Stomach smooth muscle (tissue), 2 donors: ENCODE measurements around the gene LHPP.

ENCODE experiments used
- H3K27ac ChIP-seq: one replicate; pipeline ENCODE4 v1.7.0; 2013; ENCODE audit warnings: mild to moderate bottlenecking, low read length, inconsistent platforms
- H3K27me3 ChIP-seq, 2 donors: one replicate each; pipeline ENCODE4 v1.7.0; 2013; ENCODE audit warnings: low read length in 2 of 2; ENCODE audit not compliant: insufficient read depth in 2 of 2, control insufficient read depth in 1 of 2
- H3K36me3 ChIP-seq, 2 donors: one replicate each; pipeline ENCODE4 v1.7.0; 2013; ENCODE audit warnings: low read length in 2 of 2; ENCODE audit not compliant: control insufficient read depth in 2 of 2, insufficient read depth in 2 of 2
- H3K4me1 ChIP-seq: one replicate; pipeline ENCODE4 v1.7.0; 2013; ENCODE audit warnings: low read length; ENCODE audit not compliant: control insufficient read depth, insufficient read depth
- H3K4me3 ChIP-seq, 2 donors: one replicate each; pipeline ENCODE4 v1.7.0; 2013; ENCODE audit warnings: low read length in 2 of 2
- H3K9ac ChIP-seq, 2 donors: one replicate each; pipeline ENCODE4 v1.7.0; 2013; ENCODE audit warnings: low read length in 2 of 2, mild to moderate bottlenecking in 1 of 2
- H3K9me3 ChIP-seq, 2 donors: one replicate each; pipeline ENCODE4 v1.7.0; 2013; ENCODE audit warnings: low read length in 2 of 2; ENCODE audit not compliant: control insufficient read depth in 2 of 2
- donor health status: healthy.
- donor health status: Pancreatic carcinoma.

LHPP gene

DNA sequence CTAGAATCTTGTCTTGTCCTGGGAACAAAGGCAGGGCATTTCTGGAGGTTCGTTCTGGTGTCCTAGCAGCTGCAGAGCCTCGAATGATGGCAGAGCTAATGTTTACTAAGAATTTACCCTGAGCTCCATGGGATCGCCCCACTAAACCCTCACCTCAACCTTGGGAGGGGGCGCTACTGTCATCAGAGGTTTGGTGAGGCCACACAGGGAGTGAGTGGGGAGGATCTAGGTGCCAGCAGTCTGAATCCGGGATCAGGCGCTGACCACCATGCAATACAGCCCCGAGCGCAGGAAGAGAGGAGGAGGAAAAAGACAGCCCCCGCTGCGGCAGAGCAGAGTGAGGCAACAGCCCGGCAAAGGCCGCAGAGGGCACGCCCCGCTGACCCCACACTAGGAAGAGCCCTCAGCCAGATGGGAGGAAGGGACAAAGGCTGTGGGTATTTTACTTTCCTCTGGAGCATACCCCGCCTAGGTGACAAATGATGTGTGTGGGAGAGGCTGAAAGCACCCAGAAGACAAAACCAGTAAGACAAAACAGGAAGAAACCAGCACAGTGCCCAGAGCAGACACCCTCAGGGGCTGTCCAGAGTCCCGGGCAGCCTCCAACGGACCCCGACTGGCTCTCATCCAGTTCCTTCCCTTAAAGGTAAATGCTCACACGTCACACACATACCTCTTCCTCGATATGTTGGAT, 179.1 kb downstream of the LHPP start:
- Histone ChIP-seq H3K9ac (peak overlapping the region in 1 of 2 donors; percentile 47), H3K36me3 (peaks cover 0 to 2% of the 10 kb centered on the region in 2 donors), H3K9me3 (no peaks in the 10 kb centered on the region), H3K4me3 (peak overlapping the region; percentile 13 to 44), H3K27me3 (no peaks in the 10 kb centered on the region), H3K4me1 (peaks cover 27% of the 10 kb centered on the region), H3K27ac (peak overlapping the region; percentile 24)

DNA sequence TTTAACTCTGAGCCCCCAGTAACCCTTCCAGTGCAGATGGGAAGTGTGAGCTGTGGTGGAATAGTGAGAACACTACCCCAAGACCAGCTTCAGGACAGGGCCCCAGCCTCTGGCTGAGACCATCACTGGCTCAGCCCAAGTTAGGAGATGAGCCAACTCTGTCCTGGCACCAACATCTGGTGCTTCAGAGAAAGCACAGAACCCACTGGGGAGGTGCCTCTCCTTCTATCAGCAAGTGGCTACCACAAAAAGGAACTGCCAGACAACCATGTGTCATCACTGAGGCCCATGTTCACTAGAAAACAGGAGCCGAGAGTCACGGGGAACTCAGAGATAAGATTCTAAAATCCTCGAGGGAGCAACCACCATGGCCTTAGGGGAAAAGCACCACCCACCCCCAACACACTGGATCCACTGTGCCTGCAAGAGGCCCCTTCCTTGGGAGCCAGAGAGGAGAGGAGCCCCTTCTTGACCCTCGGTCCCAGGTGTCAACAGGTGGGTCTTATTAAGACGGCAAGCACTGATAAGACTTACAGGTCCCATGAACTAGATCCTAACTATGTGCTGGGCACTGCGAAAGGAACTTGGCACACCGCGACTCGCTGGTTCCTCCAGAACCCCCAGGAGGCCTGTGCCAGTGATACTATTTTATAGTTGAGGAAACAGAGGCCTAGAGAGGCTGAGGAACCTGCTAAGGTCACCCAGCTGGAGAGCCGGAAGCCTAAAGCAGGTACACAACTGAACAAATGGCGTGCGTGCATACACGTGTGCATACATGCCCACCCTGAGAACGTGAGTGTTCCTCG, 179.9 kb downstream of the LHPP start:
- Histone ChIP-seq H3K9me3 (no peaks in the 10 kb centered on the region), H3K4me3 (peak overlapping the region; percentile 13 to 44), H3K27ac (peak overlapping the region; percentile 24), H3K36me3 (peaks cover 0 to 2% of the 10 kb centered on the region in 2 donors), H3K27me3 (no peaks in the 10 kb centered on the region), H3K9ac (peak overlapping the region in 1 of 2 donors; percentile 47), H3K4me1 (peaks cover 35% of the 10 kb centered on the region)

DNA sequence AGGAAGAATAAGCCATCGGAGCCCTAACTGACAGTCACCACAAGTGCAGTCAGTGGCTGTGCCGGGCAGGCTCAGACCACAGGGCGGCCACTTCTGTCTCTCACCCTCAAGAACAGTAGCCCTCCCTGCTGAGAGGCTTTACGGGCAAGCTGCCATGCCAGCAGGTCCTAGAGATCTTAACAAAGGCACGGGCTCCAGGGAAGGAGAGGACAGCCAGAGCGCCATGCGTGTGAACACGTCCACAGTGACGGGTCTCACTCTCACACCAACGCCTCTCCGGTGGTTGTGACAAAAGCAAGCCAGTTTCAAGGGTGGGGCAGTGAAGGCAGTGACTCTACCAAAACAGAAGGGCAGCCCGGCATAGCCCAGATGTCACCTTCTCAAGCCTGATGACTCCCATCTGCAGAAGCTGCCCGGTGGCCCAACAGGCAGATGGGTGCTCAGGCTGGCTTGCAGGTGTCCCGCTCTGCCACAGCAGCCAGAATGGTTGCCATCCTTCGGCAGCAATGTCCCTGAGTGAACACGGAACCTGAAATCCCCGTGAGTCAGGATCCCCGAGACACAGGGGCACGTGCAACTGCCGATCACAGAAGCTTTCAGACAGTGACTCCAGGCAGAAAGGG, 180.6 kb downstream of the LHPP start:
- Histone ChIP-seq H3K4me3 (peak overlapping the region in 1 of 2 donors; percentile 13), H3K36me3 (peaks cover 0 to 2% of the 10 kb centered on the region in 2 donors), H3K27ac (no peak overlapping the region), H3K27me3 (no peaks in the 10 kb centered on the region), H3K4me1 (peaks cover 42% of the 10 kb centered on the region), H3K9ac (no peak overlapping the region), H3K9me3 (no peaks in the 10 kb centered on the region)

DNA sequence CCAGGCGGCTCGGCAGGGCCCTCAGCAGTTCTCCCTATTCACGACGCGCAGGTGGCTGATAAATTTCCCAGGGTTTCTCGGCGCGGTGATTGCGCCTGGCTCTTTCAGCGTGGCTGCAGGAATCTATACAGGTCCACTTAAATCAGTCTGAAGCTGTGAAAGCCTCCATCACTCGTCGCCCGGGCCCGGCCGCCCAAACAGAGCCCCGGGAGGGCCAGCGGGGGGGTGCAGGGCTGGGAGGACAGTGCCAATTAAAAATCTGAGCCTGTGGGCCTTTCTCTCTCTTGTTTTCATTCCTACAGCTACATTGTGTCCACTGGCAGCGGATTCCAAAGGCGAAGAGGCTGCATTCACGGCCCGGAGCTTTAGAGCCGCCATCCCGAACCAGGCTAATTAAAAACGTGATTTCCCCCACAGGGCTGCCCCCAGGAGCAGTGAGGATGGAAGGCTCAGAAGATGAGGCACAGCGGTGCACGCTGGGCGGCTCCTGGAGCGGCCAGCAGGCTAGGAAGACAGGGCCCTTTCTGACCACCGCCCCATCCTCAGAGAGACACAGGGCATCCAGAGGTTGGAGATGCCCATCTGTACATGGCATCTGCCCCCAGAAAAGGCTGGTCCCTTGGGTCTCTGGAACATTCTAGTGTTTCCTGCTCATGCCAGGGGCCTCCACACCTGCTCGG, 181.8 kb downstream of the LHPP start:
- Histone ChIP-seq H3K27me3 (no peaks in the 10 kb centered on the region), H3K36me3 (peaks cover 0 to 2% of the 10 kb centered on the region in 2 donors), H3K27ac (no peak overlapping the region), H3K9me3 (no peaks in the 10 kb centered on the region), H3K4me3 (no peak overlapping the region), H3K4me1 (peaks cover 54% of the 10 kb centered on the region), H3K9ac (no peak overlapping the region)

DNA sequence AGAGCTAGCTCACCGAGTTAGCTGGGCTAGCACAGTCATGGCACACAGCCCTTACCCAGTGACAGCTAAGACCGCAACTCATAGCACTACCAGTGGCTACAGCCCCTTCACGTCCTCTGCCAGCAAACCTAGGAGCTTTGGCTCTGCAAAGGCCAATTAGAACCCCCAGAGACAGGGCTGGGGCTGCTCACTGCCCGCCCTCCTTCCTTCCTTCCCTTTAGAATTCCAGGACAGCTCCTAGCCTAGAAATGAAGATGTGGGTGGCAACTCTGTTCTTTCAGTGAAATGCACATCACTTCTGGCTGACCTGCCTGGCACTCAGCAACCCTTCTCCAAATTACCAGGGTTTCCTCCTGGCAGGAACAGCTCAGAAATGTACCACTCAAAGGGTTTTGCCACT, 182.6 kb downstream of the LHPP start:
- Histone ChIP-seq H3K9ac (no peak overlapping the region), H3K9me3 (no peaks in the 10 kb centered on the region), H3K27me3 (no peaks in the 10 kb centered on the region), H3K4me3 (no peak overlapping the region), H3K36me3 (peaks cover 0 to 2% of the 10 kb centered on the region in 2 donors), H3K27ac (no peak overlapping the region), H3K4me1 (peaks cover 61% of the 10 kb centered on the region)

DNA sequence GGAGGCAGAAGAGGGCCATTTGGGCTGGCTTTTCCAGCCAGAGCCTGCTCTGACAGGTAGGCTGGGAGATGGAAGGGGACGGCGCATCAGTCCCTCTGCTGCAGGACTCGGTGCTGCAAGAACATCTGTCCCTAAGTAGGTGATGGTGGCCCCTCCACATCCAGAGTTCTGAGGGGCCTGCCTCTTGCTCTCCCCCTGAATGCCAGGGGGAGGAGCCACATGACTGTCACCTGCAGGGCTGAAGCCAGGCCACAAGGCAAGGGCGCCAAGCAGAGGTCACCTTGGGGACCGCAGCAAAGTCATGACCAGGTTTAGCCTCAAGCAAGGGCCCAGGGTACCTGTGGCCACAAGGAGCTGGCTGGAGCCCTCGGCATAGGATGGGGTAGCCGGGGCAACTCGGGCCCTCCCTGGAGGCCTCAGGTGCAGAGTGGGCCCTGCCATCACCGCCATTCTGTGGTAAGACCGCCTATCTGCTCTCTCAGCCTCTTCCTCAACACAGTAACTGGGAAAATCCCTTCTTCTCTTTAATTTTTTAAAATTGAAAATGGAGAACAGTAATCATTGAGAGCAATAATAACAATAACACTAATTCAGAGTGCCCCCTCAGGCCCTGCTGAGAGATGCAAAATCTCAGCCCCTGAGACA, 183.3 kb downstream of the LHPP start:
- H3K9ac ChIP-seq = no peak overlapping the region
- no peaks in the 10 kb centered on the region for H3K27me3 ChIP-seq
- H3K4me1 ChIP-seq = peaks cover 67% of the 10 kb centered on the region
- peaks cover 0 to 2% of the 10 kb centered on the region in 2 donors for H3K36me3 ChIP-seq
- H3K4me3 ChIP-seq = no peak overlapping the region
- H3K9me3 ChIP-seq = no peaks in the 10 kb centered on the region
- H3K27ac ChIP-seq = no peak overlapping the region

DNA sequence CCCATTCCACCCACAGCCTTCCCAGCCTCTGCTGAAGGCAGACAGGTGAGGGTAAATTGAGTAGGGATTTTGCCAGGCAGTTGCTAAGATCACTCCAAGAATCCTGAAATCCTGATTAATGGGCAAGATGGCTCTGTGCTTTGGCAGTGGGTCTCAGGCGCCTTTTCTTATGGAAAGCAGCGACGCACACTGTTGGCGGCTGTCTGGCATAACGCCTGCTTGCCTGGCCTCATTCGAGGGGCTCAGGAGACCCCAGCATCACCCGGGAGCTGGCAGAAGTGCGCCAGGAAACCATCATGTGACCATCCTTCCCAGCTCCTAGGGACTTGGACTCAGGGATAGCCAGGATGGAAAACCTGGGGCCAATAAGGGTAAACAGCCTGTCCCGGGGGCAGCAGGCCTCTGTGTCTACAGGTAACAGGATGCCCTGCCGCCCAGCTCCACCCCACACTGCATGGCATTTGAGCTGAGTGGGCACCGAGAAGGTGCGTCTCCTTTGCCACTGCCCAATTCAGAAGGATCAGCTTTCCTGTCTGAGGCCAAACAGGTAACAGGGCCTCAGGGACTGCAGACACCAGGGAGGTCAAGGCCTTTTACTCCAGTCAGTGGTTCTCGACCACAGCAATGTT, 184.0 kb downstream of the LHPP start:
- Histone ChIP-seq H3K27me3 (no peaks in the 10 kb centered on the region), H3K4me1 (peaks cover 67% of the 10 kb centered on the region), H3K36me3 (peaks cover 0 to 2% of the 10 kb centered on the region in 2 donors), H3K4me3 (no peak overlapping the region), H3K27ac (no peak overlapping the region), H3K9ac (no peak overlapping the region), H3K9me3 (no peaks in the 10 kb centered on the region)

DNA sequence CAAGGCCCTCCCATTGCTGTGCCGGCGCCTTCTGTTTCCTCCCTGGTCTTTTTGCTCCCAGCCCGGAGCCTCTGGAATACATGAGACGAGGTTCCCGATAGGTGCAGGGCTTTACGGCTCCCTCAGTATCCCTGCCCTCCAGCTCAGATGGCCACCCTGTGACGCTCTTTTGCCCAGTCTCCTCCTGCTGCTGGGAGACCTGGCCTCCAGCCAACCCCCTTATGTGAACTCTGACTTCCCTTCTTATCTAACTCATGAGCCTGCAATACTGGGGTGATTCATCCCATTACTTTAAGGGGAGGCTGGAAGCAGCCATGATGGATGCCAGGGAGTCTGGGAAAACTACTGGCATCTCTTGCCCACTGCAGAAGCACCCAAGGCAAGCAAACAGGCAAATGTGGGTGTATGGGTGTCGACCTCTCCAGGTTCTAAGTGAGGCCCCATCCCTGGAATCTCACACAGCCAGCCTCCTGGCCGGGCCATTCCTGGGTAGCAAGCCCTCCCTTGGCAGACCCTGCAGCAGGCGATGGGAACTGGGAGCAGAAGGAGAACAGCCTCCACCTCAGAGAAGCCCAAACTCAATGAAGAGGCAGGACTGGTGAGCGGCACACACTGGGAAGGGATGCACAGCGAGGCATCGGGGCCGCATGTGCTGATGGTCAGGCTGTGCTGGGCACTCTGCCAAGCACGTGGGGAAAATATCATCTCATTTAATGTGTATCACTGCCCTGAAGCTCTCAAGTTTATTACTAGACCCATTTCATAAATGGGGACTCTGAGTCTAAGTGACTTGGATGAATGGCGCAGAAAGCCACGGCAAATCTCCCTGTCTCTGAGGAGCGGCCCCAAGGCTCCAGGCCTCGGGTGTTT, 185.1 kb downstream of the LHPP start:
- Histone ChIP-seq H3K9ac (peak overlapping the region in 1 of 2 donors; percentile 13), H3K4me1 (peaks cover 56% of the 10 kb centered on the region), H3K4me3 (no peak overlapping the region), H3K36me3 (peaks cover 0 to 2% of the 10 kb centered on the region in 2 donors), H3K9me3 (no peaks in the 10 kb centered on the region), H3K27me3 (no peaks in the 10 kb centered on the region), H3K27ac (peak overlapping the region; percentile 24)

DNA sequence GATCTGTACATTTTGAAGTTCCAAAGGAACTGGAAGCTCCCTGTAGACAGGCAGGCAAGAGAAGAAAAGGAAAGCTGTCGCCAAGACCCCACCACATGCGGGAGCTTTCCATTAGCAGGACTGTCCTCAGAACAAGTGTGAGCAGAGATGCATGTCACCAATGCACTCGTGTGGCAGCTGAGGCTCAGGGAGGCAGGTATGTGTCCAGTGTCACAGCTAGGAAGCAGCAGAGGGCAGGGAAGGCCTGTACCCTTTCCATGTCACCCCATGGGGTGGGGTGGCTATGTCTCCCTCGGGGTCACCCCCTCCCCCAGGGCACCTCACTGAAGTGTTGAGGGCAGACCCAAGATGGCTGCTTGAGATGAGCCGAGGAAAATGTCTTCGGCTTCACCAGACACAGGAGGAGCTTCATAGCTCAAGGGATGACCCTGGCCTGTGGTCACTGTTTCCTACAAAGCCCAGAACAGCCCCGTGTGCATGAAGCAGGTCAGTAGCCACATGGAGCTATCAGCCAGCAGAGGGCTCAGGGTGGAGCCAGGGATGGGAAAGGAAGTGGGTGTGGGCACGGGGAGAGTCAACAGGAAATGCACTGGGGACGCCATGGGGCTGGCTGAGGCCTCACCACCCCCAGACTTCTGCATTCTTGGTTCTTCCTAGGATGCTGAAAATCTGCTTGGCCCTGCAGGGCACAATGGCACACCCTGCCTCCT, 186.0 kb downstream of the LHPP start:
- Histone ChIP-seq H3K4me3 (no peak overlapping the region), H3K27me3 (no peaks in the 10 kb centered on the region), H3K4me1 (peaks cover 49% of the 10 kb centered on the region), H3K9ac (no peak overlapping the region), H3K36me3 (no peaks in the 10 kb centered on the region), H3K27ac (no peak overlapping the region), H3K9me3 (no peaks in the 10 kb centered on the region)
